SK-N-SH (cell line): Measurements from ENCODE around the gene L3MBTL1. TPM values are rescaled to one million over a fixed set of nuclear protein-coding genes. Genes with fewer than 3 reads are reported as not detected.

Source experiments
- CTCF ChIA-PET: fragments of 300-600, 350-600 bp; formaldehyde crosslinking; extraction: SDS; loops from one replicate; lab custom pipeline; 2021; lab: Yijun Ruan, JAX
- POLR2A ChIA-PET: fragments of 350-600 bp; sonication (Branson Sonifier 250); formaldehyde crosslinking; extraction: SDS; loops from one replicate; lab custom pipeline; 2020; ENCODE audit warnings: antibody characterized with exemption, inconsistent platforms; lab: Yijun Ruan, JAX
- DNase-seq: peaks from one replicate; pipeline ENCODE4 v3.0.0; 2012
- H2AFZ ChIP-seq: fragments of 200-600 bp; sonication (generic); 2 replicates; pipeline ENCODE4 v1.8.1; 2016; ENCODE audit warnings: antibody characterized with exemption, mild to moderate bottlenecking, low read depth
- H3F3A ChIP-seq: fragments of 200-600 bp; sonication (generic); replicated peaks from 2 replicates; pipeline ENCODE3; 2016; ENCODE audit warnings: antibody characterized with exemption, mild to moderate bottlenecking; ENCODE audit not compliant: insufficient read depth
- H3K27ac ChIP-seq, 2 experiments: fragments of 200-500 bp in 1 of 2; fragments of 200-600 bp in 1 of 2; sonication (Bioruptor generic) in 1 of 2; sonication (generic), shearing (Covaris generic) in 1 of 2; 2 replicates each; pipeline versions ENCODE4 v1.5.1 to v1.6.1; 2014 to 2016; ENCODE audit warnings: low read depth in 2 of 2, inconsistent platforms in 1 of 2, low read length in 1 of 2, mild to moderate bottlenecking in 1 of 2, mixed read lengths in 1 of 2
- H3K27me3 ChIP-seq: fragments of 200-600 bp; sonication (generic), shearing (Covaris generic); 2 replicates; pipeline ENCODE4 v1.6.1; 2016; ENCODE audit warnings: mixed run types; ENCODE audit not compliant: insufficient read depth
- H3K36me3 ChIP-seq, 2 experiments: fragments of 200-500 bp in 1 of 2; fragments of 200-600 bp in 1 of 2; sonication (Bioruptor generic) in 1 of 2; sonication (generic) in 1 of 2; replicated peaks in 1 of 2; 2 replicates each; pipeline versions ENCODE3 to v1.5.1; 2014 to 2016; ENCODE audit warnings: low read length in 1 of 2, mild to moderate bottlenecking in 1 of 2; ENCODE audit not compliant: insufficient read depth in 2 of 2, control insufficient read depth in 1 of 2
- H3K4me1 ChIP-seq, 2 experiments: fragments of 200-500 bp in 1 of 2; fragments of 200-600 bp in 1 of 2; sonication (Bioruptor generic) in 1 of 2; sonication (generic), shearing (Covaris generic) in 1 of 2; 2 replicates each; pipeline versions ENCODE4 v1.5.1 to v1.6.1; 2014 to 2016; ENCODE audit warnings: low read depth in 1 of 2, low read length in 1 of 2, mixed run types in 1 of 2; ENCODE audit not compliant: insufficient read depth in 2 of 2, control insufficient read depth in 1 of 2
- H3K4me2 ChIP-seq: fragments of 200-600 bp; sonication (generic), shearing (Covaris generic); 2 replicates; pipeline ENCODE4 v1.6.1; 2017; ENCODE audit warnings: mixed run types
- H3K4me3 ChIP-seq, 2 experiments: fragments of 200-500 bp in 1 of 2; fragments of 200-600 bp in 1 of 2; sonication (Bioruptor generic) in 1 of 2; sonication (generic), shearing (Covaris generic) in 1 of 2; 2 replicates each; pipeline versions ENCODE4 v1.5.1 to v1.8.1; 2014 to 2016; ENCODE audit warnings: low read depth in 2 of 2, inconsistent platforms in 1 of 2, low read length in 1 of 2, mild to moderate bottlenecking in 1 of 2, mixed read lengths in 1 of 2, moderate library complexity in 1 of 2
- H3K79me2 ChIP-seq: fragments of 200-600 bp; sonication (generic); 2 replicates; pipeline ENCODE4 v1.8.1; 2017; ENCODE audit warnings: mild to moderate bottlenecking; ENCODE audit not compliant: insufficient read depth
- H3K9ac ChIP-seq: fragments of 200-600 bp; sonication (generic); 2 replicates; pipeline ENCODE4 v1.6.1; 2017; ENCODE audit warnings: mixed run types
- H3K9me2 ChIP-seq: fragments of 200-600 bp; sonication (generic); 2 replicates; pipeline ENCODE4 v1.6.1; 2017; ENCODE audit warnings: mixed run types
- H3K9me3 ChIP-seq: fragments of 200-600 bp; sonication (generic); 2 replicates; pipeline ENCODE4 v1.6.1; 2017; ENCODE audit warnings: mixed run types, mild to moderate bottlenecking, moderate library complexity
- H4K20me1 ChIP-seq: fragments of 200-600 bp; sonication (generic); 2 replicates; pipeline ENCODE4 v1.6.1; 2017; ENCODE audit warnings: mild to moderate bottlenecking, mixed run types; ENCODE audit not compliant: insufficient read depth
- EP300 ChIP-seq, 2 experiments: IDR thresholded peaks; 2 replicates each; pipeline versions ENCODE4 v1.4.0 to v1.6.1; 2012; ENCODE audit warnings: borderline replicate concordance in 1 of 2, low read depth in 1 of 2, low read length in 1 of 2
- FOXM1 ChIP-seq: IDR thresholded peaks from 2 replicates; pipeline ENCODE4 v1.4.0; 2012; ENCODE audit warnings: low read depth, mild to moderate bottlenecking
- MAX ChIP-seq: IDR thresholded peaks from 2 replicates; pipeline ENCODE4 v1.4.0; 2012; ENCODE audit warnings: low read depth
- MEF2A ChIP-seq: IDR thresholded peaks from 2 replicates; pipeline ENCODE4 v1.4.0; 2012; ENCODE audit warnings: low read depth, borderline replicate concordance
- NFIC ChIP-seq: IDR thresholded peaks from 2 replicates; pipeline ENCODE4 v1.4.0; 2012; ENCODE audit warnings: borderline replicate concordance
- RXRA ChIP-seq: IDR thresholded peaks from 2 replicates; pipeline ENCODE4 v1.4.0; 2012; ENCODE audit warnings: low read depth, mild to moderate bottlenecking, borderline replicate concordance
- SMC3 ChIP-seq: IDR thresholded peaks from 2 replicates; pipeline ENCODE4 v1.6.1; 2012; ENCODE audit warnings: low read depth, low read length, improper control_type of control experiment
- TAF1 ChIP-seq: IDR thresholded peaks from 2 replicates; pipeline ENCODE4 v1.6.1; 2012; ENCODE audit warnings: low read depth, mild to moderate bottlenecking, low read length, moderate library complexity, borderline replicate concordance
- TCF12 ChIP-seq: IDR thresholded peaks from 2 replicates; pipeline ENCODE4 v1.4.0; 2012
- USF2 ChIP-seq: fragments of 150-350 bp; IDR thresholded peaks from 2 replicates; pipeline ENCODE4 v1.6.1; 2017; ENCODE audit warnings: antibody characterized with exemption, low read length, low read depth, borderline replicate concordance
- WGBS: methylation state at CpG from one replicate; pipeline ENCODE4 v1.1.6; 2017; ENCODE audit warnings: low lambda C conversion rate; 5-methylcytosine and 5-hydroxymethylcytosine counted together
- polyA plus RNA-seq, 3 experiments: library from polyadenylated mRNA; depleted of rRNA; stranded (reverse); fragments of >200 nt; gene quantifications; 2 replicates each; pipeline ENCODE4 v1.2.3, GENCODE V29; 2012
- TF ChIP-seq, protein P1 (sequence below): fragments of 150-350 bp; IDR thresholded peaks from 2 replicates; pipeline ENCODE4 v1.6.1; 2016; ENCODE audit warnings: mild to moderate bottlenecking, low read depth, low read length
- TF ChIP-seq, protein P2 (sequence below): fragments of 200-600 bp; sonication (generic); IDR thresholded peaks from 2 replicates; pipeline ENCODE4 v1.6.1; 2017; ENCODE audit warnings: antibody characterized with exemption, mild to moderate bottlenecking, moderate library complexity
- TF ChIP-seq, protein P3 (sequence below): IDR thresholded peaks from 2 replicates; pipeline ENCODE4 v1.6.1; 2012; ENCODE audit warnings: mild to moderate bottlenecking, low read depth, low read length, moderate library complexity

Gene L3MBTL1
- polyA plus RNA-seq, 1 of the 3 experiments (the other 2 are of a cell fraction): 8.9 TPM

DNA sequence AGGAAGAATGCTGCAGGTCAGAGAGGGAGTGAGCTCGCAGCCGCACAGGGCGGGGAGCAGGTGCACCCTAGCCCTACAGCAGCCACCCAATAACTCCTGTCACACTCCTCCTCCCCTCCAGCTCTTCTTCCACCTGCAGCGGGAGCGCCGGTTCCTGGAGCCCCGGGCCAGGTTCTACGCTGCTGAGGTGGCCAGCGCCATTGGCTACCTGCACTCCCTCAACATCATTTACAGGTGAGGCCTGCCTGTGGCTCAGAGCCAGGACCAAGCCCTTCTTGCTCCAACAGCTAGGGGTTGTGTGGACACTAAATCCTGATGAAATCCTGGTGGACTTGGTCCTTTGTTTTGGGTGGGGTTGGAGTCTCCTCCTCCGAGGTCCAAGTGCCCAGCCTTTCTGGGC is 63.0 kb downstream of the L3MBTL1 start:
- CTCF ChIA-PET: interaction anchor here (0.6 kb wide), 1 partner anchor 15 kb away, joined by 3 read pairs; no protein-coding TSS in a partner anchor
- DNase-seq: no peak

More for the DNA sequence above, 63.0 kb downstream of the L3MBTL1 start:
- Histone ChIP-seq H3K9me3 (no peaks in the 10 kb centered on the region), H3K4me3 (no peak overlapping the region), H4K20me1 (no peaks in the 10 kb centered on the region), H3K27ac (no peak overlapping the region), H3K9me2 (no peaks in the 10 kb centered on the region), H3K79me2 (no peaks in the 10 kb centered on the region), H3K4me1 (no peaks in the 10 kb centered on the region), H3K27me3 (no peaks in the 10 kb centered on the region), H2AFZ (no peak overlapping the region), H3K4me2 (no peak overlapping the region), H3K9ac (no peak overlapping the region), H3F3A (no peaks in the 10 kb centered on the region), H3K36me3 (no peaks in the 10 kb centered on the region)
- POLR2A ChIA-PET: no interaction called here
- 81% methylated on average over 7 of the region's 10 CpGs for WGBS
- TF ChIP-seq EP300 (IDR thresholded peaks at IDR 0.05; ENCODE audit: borderline replicate concordance in 1 of 2, low read depth in 1 of 2, low read length in 1 of 2): no peak
- TF ChIP-seq SMC3: no peak
- TF ChIP-seq TAF1: no peak
- TF ChIP-seq NFIC: no peak
- no peak for TF ChIP-seq FOXM1
- TF ChIP-seq RXRA: no peak
- TF ChIP-seq, protein P1, sequence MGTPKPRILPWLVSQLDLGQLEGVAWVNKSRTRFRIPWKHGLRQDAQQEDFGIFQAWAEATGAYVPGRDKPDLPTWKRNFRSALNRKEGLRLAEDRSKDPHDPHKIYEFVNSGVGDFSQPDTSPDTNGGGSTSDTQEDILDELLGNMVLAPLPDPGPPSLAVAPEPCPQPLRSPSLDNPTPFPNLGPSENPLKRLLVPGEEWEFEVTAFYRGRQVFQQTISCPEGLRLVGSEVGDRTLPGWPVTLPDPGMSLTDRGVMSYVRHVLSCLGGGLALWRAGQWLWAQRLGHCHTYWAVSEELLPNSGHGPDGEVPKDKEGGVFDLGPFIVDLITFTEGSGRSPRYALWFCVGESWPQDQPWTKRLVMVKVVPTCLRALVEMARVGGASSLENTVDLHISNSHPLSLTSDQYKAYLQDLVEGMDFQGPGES: no peak
- no peak for TF ChIP-seq USF2
- no peak for TF ChIP-seq MAX
- TF ChIP-seq, protein P2, sequence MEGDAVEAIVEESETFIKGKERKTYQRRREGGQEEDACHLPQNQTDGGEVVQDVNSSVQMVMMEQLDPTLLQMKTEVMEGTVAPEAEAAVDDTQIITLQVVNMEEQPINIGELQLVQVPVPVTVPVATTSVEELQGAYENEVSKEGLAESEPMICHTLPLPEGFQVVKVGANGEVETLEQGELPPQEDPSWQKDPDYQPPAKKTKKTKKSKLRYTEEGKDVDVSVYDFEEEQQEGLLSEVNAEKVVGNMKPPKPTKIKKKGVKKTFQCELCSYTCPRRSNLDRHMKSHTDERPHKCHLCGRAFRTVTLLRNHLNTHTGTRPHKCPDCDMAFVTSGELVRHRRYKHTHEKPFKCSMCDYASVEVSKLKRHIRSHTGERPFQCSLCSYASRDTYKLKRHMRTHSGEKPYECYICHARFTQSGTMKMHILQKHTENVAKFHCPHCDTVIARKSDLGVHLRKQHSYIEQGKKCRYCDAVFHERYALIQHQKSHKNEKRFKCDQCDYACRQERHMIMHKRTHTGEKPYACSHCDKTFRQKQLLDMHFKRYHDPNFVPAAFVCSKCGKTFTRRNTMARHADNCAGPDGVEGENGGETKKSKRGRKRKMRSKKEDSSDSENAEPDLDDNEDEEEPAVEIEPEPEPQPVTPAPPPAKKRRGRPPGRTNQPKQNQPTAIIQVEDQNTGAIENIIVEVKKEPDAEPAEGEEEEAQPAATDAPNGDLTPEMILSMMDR: no peak
- TF ChIP-seq TCF12: no peak
- TF ChIP-seq MEF2A: no peak
- TF ChIP-seq, protein P3, sequence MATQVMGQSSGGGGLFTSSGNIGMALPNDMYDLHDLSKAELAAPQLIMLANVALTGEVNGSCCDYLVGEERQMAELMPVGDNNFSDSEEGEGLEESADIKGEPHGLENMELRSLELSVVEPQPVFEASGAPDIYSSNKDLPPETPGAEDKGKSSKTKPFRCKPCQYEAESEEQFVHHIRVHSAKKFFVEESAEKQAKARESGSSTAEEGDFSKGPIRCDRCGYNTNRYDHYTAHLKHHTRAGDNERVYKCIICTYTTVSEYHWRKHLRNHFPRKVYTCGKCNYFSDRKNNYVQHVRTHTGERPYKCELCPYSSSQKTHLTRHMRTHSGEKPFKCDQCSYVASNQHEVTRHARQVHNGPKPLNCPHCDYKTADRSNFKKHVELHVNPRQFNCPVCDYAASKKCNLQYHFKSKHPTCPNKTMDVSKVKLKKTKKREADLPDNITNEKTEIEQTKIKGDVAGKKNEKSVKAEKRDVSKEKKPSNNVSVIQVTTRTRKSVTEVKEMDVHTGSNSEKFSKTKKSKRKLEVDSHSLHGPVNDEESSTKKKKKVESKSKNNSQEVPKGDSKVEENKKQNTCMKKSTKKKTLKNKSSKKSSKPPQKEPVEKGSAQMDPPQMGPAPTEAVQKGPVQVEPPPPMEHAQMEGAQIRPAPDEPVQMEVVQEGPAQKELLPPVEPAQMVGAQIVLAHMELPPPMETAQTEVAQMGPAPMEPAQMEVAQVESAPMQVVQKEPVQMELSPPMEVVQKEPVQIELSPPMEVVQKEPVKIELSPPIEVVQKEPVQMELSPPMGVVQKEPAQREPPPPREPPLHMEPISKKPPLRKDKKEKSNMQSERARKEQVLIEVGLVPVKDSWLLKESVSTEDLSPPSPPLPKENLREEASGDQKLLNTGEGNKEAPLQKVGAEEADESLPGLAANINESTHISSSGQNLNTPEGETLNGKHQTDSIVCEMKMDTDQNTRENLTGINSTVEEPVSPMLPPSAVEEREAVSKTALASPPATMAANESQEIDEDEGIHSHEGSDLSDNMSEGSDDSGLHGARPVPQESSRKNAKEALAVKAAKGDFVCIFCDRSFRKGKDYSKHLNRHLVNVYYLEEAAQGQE: no peak
